Measurements from ENCODE around the gene OR4L1. TPM values are rescaled to one million over a fixed set of nuclear protein-coding genes. Genes with fewer than 3 reads are reported as not detected.

Gene OR4L1
- total RNA-seq (2013) = not detected
- polyA plus RNA-seq (not detected), polyA minus RNA-seq (not detected in 2 replicates), total RNA-seq (0 to 0.15 (median 0) reads per million in 11 experiments)

DNA sequence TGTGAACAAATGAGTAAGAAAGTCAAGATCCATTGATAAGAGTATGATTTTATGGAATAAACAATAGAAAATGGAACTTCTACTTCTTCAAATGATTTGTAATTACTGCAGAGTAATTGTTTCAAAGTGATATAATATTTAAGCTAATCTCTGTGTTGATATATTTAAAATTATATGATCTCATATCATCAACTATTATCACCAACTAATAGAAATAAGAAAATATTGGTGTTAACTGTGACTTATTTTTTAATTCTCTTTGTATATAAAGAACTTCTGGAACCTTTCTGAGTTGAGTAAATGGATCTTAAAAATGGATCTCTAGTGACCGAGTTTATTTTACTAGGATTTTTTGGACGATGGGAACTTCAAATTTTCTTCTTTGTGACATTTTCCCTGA, at the start of gene OR4L1:
OR4L1 (plus strand) TSS at position 301 of the 400 bp plus-strand sequence; CDS start at position 301, 0 bp downstream.
- intact Hi-C loops (cut with micrococcal nuclease) = no loop called here
- Histone ChIP-seq H3K4me3 (replicated peaks in 1 of 3; ENCODE audit: low read depth in 2 of 3, low read length in 3 of 3) (no peak within 1 kb of the TSS), H3K79me2 (ENCODE audit: insufficient read depth, low read length) (no peaks in the 10 kb centered on the region), H3K9ac (ENCODE audit: insufficient read depth, low read length, poor library complexity, severe bottlenecking) (no peak within 1 kb of the TSS), H3K27me3 (ENCODE audit: control insufficient read depth in 2 of 2, insufficient read depth in 2 of 2, low read length in 2 of 2) (no peaks in the 10 kb centered on the region), H3K9me3 (replicated peaks in 1 of 2; ENCODE audit: control insufficient read depth in 1 of 2, insufficient read depth in 1 of 2, low read length in 2 of 2) (peaks cover 0 to 9% of the 10 kb centered on the region in 2 donors), H2AFZ (ENCODE audit: insufficient read depth, low read depth, low read length, poor library complexity, severe bottlenecking) (no peak within 1 kb of the TSS), H3K4me1 (ENCODE audit: control insufficient read depth in 1 of 2, insufficient read depth in 2 of 2, low read length in 2 of 2) (no peaks in the 10 kb centered on the region), H3K27ac (ENCODE audit: low read depth in 1 of 2, low read length in 2 of 2) (no peak within 1 kb of the TSS), H3K4me2 (replicated peaks; ENCODE audit: extremely low read depth, low read length, poor library complexity, severe bottlenecking) (no peak within 1 kb of the TSS), H3K36me3 (replicated peaks in 1 of 2; ENCODE audit: control insufficient read depth in 1 of 2, insufficient read depth in 2 of 2, low read length in 2 of 2) (no peaks in the 10 kb centered on the region), H4K20me1 (ENCODE audit: insufficient read depth, low read length) (no peaks in the 10 kb centered on the region)
- Mint-ChIP-seq H3K4me3 (no peak within 1 kb of the TSS), H3K27me3 (ENCODE audit: low read depth in 3 of 3) (peaks cover 0 to 2% (median 1%) of the 10 kb centered on the region in 3 donors), H3K27ac (no peak within 1 kb of the TSS), H3K36me3 (no peaks in the 10 kb centered on the region), H3K9me3 (peaks cover 0 to 13% (median 0%) of the 10 kb centered on the region in 7 donors), H3K4me1 (no peaks in the 10 kb centered on the region)
- no peak for DNase-seq
- TF ChIP-seq, protein P1, sequence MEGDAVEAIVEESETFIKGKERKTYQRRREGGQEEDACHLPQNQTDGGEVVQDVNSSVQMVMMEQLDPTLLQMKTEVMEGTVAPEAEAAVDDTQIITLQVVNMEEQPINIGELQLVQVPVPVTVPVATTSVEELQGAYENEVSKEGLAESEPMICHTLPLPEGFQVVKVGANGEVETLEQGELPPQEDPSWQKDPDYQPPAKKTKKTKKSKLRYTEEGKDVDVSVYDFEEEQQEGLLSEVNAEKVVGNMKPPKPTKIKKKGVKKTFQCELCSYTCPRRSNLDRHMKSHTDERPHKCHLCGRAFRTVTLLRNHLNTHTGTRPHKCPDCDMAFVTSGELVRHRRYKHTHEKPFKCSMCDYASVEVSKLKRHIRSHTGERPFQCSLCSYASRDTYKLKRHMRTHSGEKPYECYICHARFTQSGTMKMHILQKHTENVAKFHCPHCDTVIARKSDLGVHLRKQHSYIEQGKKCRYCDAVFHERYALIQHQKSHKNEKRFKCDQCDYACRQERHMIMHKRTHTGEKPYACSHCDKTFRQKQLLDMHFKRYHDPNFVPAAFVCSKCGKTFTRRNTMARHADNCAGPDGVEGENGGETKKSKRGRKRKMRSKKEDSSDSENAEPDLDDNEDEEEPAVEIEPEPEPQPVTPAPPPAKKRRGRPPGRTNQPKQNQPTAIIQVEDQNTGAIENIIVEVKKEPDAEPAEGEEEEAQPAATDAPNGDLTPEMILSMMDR (IDR thresholded peaks at IDR 0.05) = no peak
- 100% methylated on average over 1 of the region's 2 CpGs for WGBS (ENCODE audit: insufficient coverage)

- H3K27me3 ChIP-seq (ENCODE audit: control insufficient read depth in 2 of 2, insufficient read depth in 2 of 2, low read length in 2 of 2) = no peaks in the 10 kb centered on the region
- H4K20me1 ChIP-seq (ENCODE audit: insufficient read depth, low read length) = no peaks in the 10 kb centered on the region
- no peak within 1 kb of the TSS for H3K27ac Mint-ChIP-seq
- H3K4me3 Mint-ChIP-seq = no peak within 1 kb of the TSS
- no peak within 1 kb of the TSS for H3K4me3 ChIP-seq (replicated peaks in 1 of 3; ENCODE audit: low read depth in 2 of 3, low read length in 3 of 3)
- H3K9me3 ChIP-seq (replicated peaks in 1 of 2; ENCODE audit: control insufficient read depth in 1 of 2, insufficient read depth in 1 of 2, low read length in 2 of 2) = peaks cover 6 to 8% of the 10 kb centered on the region in 2 donors
- peaks cover 0 to 2% (median 0%) of the 10 kb centered on the region in 3 donors for H3K27me3 Mint-ChIP-seq (ENCODE audit: low read depth in 3 of 3)
- no peak for DNase-seq
- peaks cover under 1 to 9% (median 4%) of the 10 kb centered on the region in 7 donors for H3K9me3 Mint-ChIP-seq
- no peak within 1 kb of the TSS for H3K4me2 ChIP-seq (replicated peaks; ENCODE audit: extremely low read depth, low read length, poor library complexity, severe bottlenecking)
- no peaks in the 10 kb centered on the region for H3K36me3 ChIP-seq (replicated peaks in 1 of 2; ENCODE audit: control insufficient read depth in 1 of 2, insufficient read depth in 2 of 2, low read length in 2 of 2)
- no peak within 1 kb of the TSS for H2AFZ ChIP-seq (ENCODE audit: insufficient read depth, low read depth, low read length, poor library complexity, severe bottlenecking)
- no peaks in the 10 kb centered on the region for H3K4me1 ChIP-seq (ENCODE audit: control insufficient read depth in 1 of 2, insufficient read depth in 2 of 2, low read length in 2 of 2)
- no peaks in the 10 kb centered on the region for H3K36me3 Mint-ChIP-seq
- WGBS (ENCODE audit: insufficient coverage) = no CpG with 5 or more reads among the region's 2 CpGs
- no peak within 1 kb of the TSS for H3K27ac ChIP-seq (ENCODE audit: low read depth in 1 of 2, low read length in 2 of 2)
- no peaks in the 10 kb centered on the region for H3K79me2 ChIP-seq (ENCODE audit: insufficient read depth, low read length)
- H3K9ac ChIP-seq (ENCODE audit: insufficient read depth, low read length, poor library complexity, severe bottlenecking) = no peak within 1 kb of the TSS
- intact Hi-C loops (cut with micrococcal nuclease) = no loop called here
- no peaks in the 10 kb centered on the region for H3K4me1 Mint-ChIP-seq
- TF ChIP-seq, protein P1 (IDR thresholded peaks at IDR 0.05) = no peak
These were observed 40.5 kb upstream of the OR4L1 start, which contains the start of gene OR4K14 for GRCh38 chr14:20019257-20019865. Gene OR4K14, minus strand, starts transcription at chr14:20019307. Its CDS starts 4,114 bp downstream, at chr14:20015193.

Measured in CD14-positive monocyte (primary cell).